ENCODE measurements around the gene EXOC3.

DNA sequence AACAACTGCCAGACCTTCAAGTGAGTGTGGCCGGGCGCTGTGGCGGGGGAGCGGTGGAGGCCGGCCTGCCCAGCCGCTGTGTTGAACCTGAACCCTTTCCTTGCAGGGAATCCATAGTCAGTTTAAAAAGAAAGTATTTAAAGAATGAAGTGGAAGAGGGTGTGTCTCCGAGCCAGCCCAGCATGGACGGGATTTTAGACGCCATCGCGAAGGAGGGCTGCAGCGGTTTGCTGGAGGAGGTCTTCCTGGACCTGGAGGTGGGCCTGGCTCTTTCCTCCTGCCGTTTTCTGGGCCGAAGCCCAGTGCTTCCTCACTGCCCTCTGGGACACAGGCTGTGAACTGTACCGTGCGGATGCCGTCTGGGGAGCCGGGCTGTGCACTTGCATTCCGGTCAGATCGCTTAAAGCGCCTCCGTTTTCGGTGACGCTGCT, 19.1 kb downstream of the EXOC3 start:
- TF ChIP-seq, protein P1, sequence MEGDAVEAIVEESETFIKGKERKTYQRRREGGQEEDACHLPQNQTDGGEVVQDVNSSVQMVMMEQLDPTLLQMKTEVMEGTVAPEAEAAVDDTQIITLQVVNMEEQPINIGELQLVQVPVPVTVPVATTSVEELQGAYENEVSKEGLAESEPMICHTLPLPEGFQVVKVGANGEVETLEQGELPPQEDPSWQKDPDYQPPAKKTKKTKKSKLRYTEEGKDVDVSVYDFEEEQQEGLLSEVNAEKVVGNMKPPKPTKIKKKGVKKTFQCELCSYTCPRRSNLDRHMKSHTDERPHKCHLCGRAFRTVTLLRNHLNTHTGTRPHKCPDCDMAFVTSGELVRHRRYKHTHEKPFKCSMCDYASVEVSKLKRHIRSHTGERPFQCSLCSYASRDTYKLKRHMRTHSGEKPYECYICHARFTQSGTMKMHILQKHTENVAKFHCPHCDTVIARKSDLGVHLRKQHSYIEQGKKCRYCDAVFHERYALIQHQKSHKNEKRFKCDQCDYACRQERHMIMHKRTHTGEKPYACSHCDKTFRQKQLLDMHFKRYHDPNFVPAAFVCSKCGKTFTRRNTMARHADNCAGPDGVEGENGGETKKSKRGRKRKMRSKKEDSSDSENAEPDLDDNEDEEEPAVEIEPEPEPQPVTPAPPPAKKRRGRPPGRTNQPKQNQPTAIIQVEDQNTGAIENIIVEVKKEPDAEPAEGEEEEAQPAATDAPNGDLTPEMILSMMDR (IDR thresholded peaks at IDR 0.05), result no peak
- TF ChIP-seq POLR2A (IDR thresholded peaks at IDR 0.05) (no peak), POLR2AphosphoS5 (IDR thresholded peaks at IDR 0.05) (no peak)

All from breast epithelium (tissue), 3 donors.